MM.1S (cell line): ENCODE data around the gene BMERB1.
"Not testable (repeated sequence)": the region's sequence is repeated elsewhere in the genome, so short reads cannot be mapped to it uniquely, and the experiment has no call there.

Source experiments
- DNase-seq: peaks from one replicate; pipeline ENCODE4 v3.0.0-alpha.2; 2015
- H2AFZ ChIP-seq: fragments of 300-600 bp; sonication (generic); 2 replicates; pipeline ENCODE4 v1.6.0; 2016; ENCODE audit warnings: antibody characterized with exemption, low read length
- H3F3A ChIP-seq: fragments of 300-600 bp; sonication (generic); 2 replicates; pipeline ENCODE4 v1.6.1; 2016; ENCODE audit warnings: mild to moderate bottlenecking, antibody characterized with exemption, low read length, moderate library complexity, mixed read lengths; ENCODE audit not compliant: insufficient read depth
- H3K27ac ChIP-seq: fragments of 300-600 bp; sonication (generic); 2 replicates; pipeline ENCODE4 v1.5.1; 2016; ENCODE audit warnings: mild to moderate bottlenecking, low read length
- H3K27me3 ChIP-seq: fragments of 300-600 bp; sonication (generic); replicated peaks from 2 replicates; pipeline ENCODE4 v1.6.0; 2016; ENCODE audit warnings: low read length; ENCODE audit not compliant: insufficient read depth
- H3K36me3 ChIP-seq: fragments of 300-600 bp; sonication (generic); replicated peaks from 2 replicates; pipeline ENCODE4 v1.6.1; 2016; ENCODE audit warnings: mild to moderate bottlenecking, low read length, mixed read lengths; ENCODE audit not compliant: insufficient read depth
- H3K4me1 ChIP-seq: fragments of 300-600 bp; sonication (generic); 2 replicates; pipeline ENCODE4 v1.6.1; 2016; ENCODE audit warnings: low read length, mixed read lengths
- H3K4me2 ChIP-seq: fragments of 300-600 bp; sonication (generic); 2 replicates; pipeline ENCODE4 v1.6.0; 2016; ENCODE audit warnings: low read depth, low read length
- H3K4me3 ChIP-seq: fragments of 300-600 bp; sonication (generic); 2 replicates; pipeline ENCODE4 v1.5.1; 2016; ENCODE audit warnings: low read length, mixed read lengths
- H3K79me2 ChIP-seq: fragments of 300-600 bp; sonication (generic); 2 replicates; pipeline ENCODE4 v1.6.1; 2016; ENCODE audit warnings: mixed run types, low read length, mixed read lengths
- H3K9ac ChIP-seq: fragments of 300-600 bp; sonication (generic); 2 replicates; pipeline ENCODE4 v1.6.1; 2016; ENCODE audit warnings: low read length, mixed read lengths
- H3K9me2 ChIP-seq: fragments of 300-600 bp; sonication (generic); replicated peaks from 2 replicates; pipeline ENCODE4 v1.6.1; 2016; ENCODE audit warnings: mild to moderate bottlenecking, low read length, mixed read lengths; ENCODE audit not compliant: insufficient read depth
- H3K9me3 ChIP-seq: fragments of 300-600 bp; sonication (generic); replicated peaks from 2 replicates; pipeline ENCODE4 v1.6.1; 2016; ENCODE audit warnings: mild to moderate bottlenecking, low read length, mixed read lengths; ENCODE audit not compliant: insufficient read depth
- H4K20me1 ChIP-seq: fragments of 300-600 bp; sonication (generic); 2 replicates; pipeline ENCODE4 v1.6.1; 2016; ENCODE audit warnings: mild to moderate bottlenecking, low read length, moderate library complexity, mixed read lengths; ENCODE audit not compliant: insufficient read depth
- CTCF ChIP-seq: fragments of 300-600 bp; sonication (generic); IDR thresholded peaks from 2 replicates; pipeline ENCODE4 v1.5.1; 2016; ENCODE audit warnings: antibody characterized with exemption, low read length, mixed read lengths
- EZH2 ChIP-seq: fragments of 300-600 bp; sonication (generic); optimal IDR thresholded peaks from 2 replicates; pipeline ENCODE3; 2017; ENCODE audit warnings: low read depth, mild to moderate bottlenecking, antibody characterized with exemption, low read length, mixed read lengths
- EZH2phosphoT487 ChIP-seq: fragments of 300-600 bp; sonication (generic); IDR thresholded peaks from 2 replicates; pipeline ENCODE4 v1.6.1; 2018; ENCODE audit warnings: antibody characterized with exemption, low read length

The BMERB1 gene

GRCh38 chr16:15415511-15415985, 18.8 kb upstream of the BMERB1 start:
- Histone ChIP-seq H3K9ac (no peak overlapping the region), H3K27me3 (no peaks in the 10 kb centered on the region), H3K9me3 (no peaks in the 10 kb centered on the region), H4K20me1 (no peaks in the 10 kb centered on the region), H3K27ac (no peak overlapping the region), H2AFZ (no peak overlapping the region), H3K4me1 (no peaks in the 10 kb centered on the region), H3K4me2 (no peak overlapping the region), H3K9me2 (no peaks in the 10 kb centered on the region), H3F3A (no peaks in the 10 kb centered on the region), H3K79me2 (no peaks in the 10 kb centered on the region), H3K4me3 (no peak overlapping the region), H3K36me3 (no peaks in the 10 kb centered on the region)
- TF ChIP-seq CTCF, result no peak
- TF ChIP-seq EZH2, result no peak
- TF ChIP-seq EZH2phosphoT487, result no peak
- no peak for DNase-seq

- H3K27me3 ChIP-seq, result no peaks in the 10 kb centered on the region
- TF ChIP-seq EZH2phosphoT487 (no peak), EZH2 (no peak), CTCF (no peak)
- H4K20me1 ChIP-seq, result no peaks in the 10 kb centered on the region
- no peak overlapping the region for H2AFZ ChIP-seq
- H3K4me3 ChIP-seq, result no peak overlapping the region
- H3F3A ChIP-seq, result no peaks in the 10 kb centered on the region
- no peak for DNase-seq
- H3K79me2 ChIP-seq, result no peaks in the 10 kb centered on the region
- no peaks in the 10 kb centered on the region for H3K36me3 ChIP-seq
- no peak overlapping the region for H3K27ac ChIP-seq
- H3K4me2 ChIP-seq, result no peak overlapping the region
- no peaks in the 10 kb centered on the region for H3K9me2 ChIP-seq
- no peaks in the 10 kb centered on the region for H3K4me1 ChIP-seq
- H3K9me3 ChIP-seq, result no peaks in the 10 kb centered on the region
- H3K9ac ChIP-seq, result no peak overlapping the region
These were observed 17.2 kb upstream of the BMERB1 start for GRCh38 chr16:15417197-15417596.

- no peaks in the 10 kb centered on the region for H3K79me2 ChIP-seq
- no peaks in the 10 kb centered on the region for H3K36me3 ChIP-seq
- H2AFZ ChIP-seq, result no peak overlapping the region
- no peaks in the 10 kb centered on the region for H3K9me3 ChIP-seq
- H3K9me2 ChIP-seq, result no peaks in the 10 kb centered on the region
- TF ChIP-seq EZH2phosphoT487 (no peak), EZH2 (no peak), CTCF (no peak)
- H3K4me1 ChIP-seq, result no peaks in the 10 kb centered on the region
- H3K27ac ChIP-seq, result no peak overlapping the region
- H4K20me1 ChIP-seq, result no peaks in the 10 kb centered on the region
- H3F3A ChIP-seq, result no peaks in the 10 kb centered on the region
- no peak overlapping the region for H3K4me3 ChIP-seq
- no peaks in the 10 kb centered on the region for H3K27me3 ChIP-seq
- DNase-seq, result no peak
- H3K4me2 ChIP-seq, result no peak overlapping the region
- no peak overlapping the region for H3K9ac ChIP-seq
These were observed 16.2 kb upstream of the BMERB1 start for GRCh38 chr16:15418206-15418605.

- H3K4me2 ChIP-seq, result not testable (repeated sequence)
These were observed 12.7 kb upstream of the BMERB1 start for GRCh38 chr16:15421696-15422095.

More at GRCh38 chr16:15421696-15422095, 12.7 kb upstream of the BMERB1 start:
- not testable (repeated sequence) for H3K79me2 ChIP-seq, H3K4me3 ChIP-seq, H3K36me3 ChIP-seq, H3K9me3 ChIP-seq, H3K27ac ChIP-seq, H3K9ac ChIP-seq, H3K27me3 ChIP-seq, H2AFZ ChIP-seq, H3K9me2 ChIP-seq, H3K4me1 ChIP-seq, H4K20me1 ChIP-seq, DNase-seq, H3F3A ChIP-seq
